Activated T-helper 2 cell treated with anti-CD3 and anti-CD28 coated beads, Interferon-gamma antibody, Interleukin-2, Interleukin-4, amounts not matched to agents 10 μg/mL and 5 μg/mL and 100 μg/mL, durations not matched to agents 14 hours and 24 hours and 36 hours (primary cell): ENCODE results near the gene AMBRA1. TPM values are rescaled to one million over a fixed set of nuclear protein-coding genes. Genes with fewer than 3 reads are reported as not detected.
A peak's percentile ranks its signal among the peaks of the same experiment; 100 is the strongest.
"Not testable (repeated sequence)": the region's sequence is repeated elsewhere in the genome, so short reads cannot be mapped to it uniquely, and the experiment has no call there.

Experiments used
- DNase-seq: peaks from one replicate; pipeline ENCODE4 v3.0.0; 2021; ENCODE audit warnings: low spot score
- H3K27ac Mint-ChIP-seq: one replicate; pipeline ENCODE4 v1.8.0; 2021; ENCODE audit warnings: mixed read lengths
- H3K27me3 Mint-ChIP-seq: one replicate; pipeline ENCODE4 v1.8.0; 2021; ENCODE audit warnings: low read depth, mixed read lengths
- H3K36me3 Mint-ChIP-seq: one replicate; pipeline ENCODE4 v1.8.0; 2021; ENCODE audit warnings: low read depth, mixed read lengths
- H3K4me1 Mint-ChIP-seq: one replicate; pipeline ENCODE4 v1.8.0; 2021; ENCODE audit warnings: low read depth, mixed read lengths
- H3K4me3 Mint-ChIP-seq: one replicate; pipeline ENCODE4 v1.8.0; 2021; ENCODE audit warnings: low read depth, mild to moderate bottlenecking, moderate library complexity, mixed read lengths
- H3K9me3 Mint-ChIP-seq: one replicate; pipeline ENCODE4 v1.8.0; 2021; ENCODE audit warnings: mixed read lengths
- intact Hi-C: fragments of 100-400 bp; cut with micrococcal nuclease; formaldehyde crosslinking; loops from one replicate; pipeline ENCODE4 v1.15.1; 2023
- total RNA-seq: library from RNA; stranded (reverse); gene quantifications from 2 replicates; pipeline ENCODE4 v1.2.3, GENCODE V29; 2022

Gene AMBRA1
- total RNA-seq, 1 donor from 2014 or later: 32.7 TPM

- peaks cover 42% of the 10 kb centered on the region for H3K36me3 Mint-ChIP-seq
- H3K9me3 Mint-ChIP-seq: no peaks in the 10 kb centered on the region
Observed at GRCh38 chr11:46377290-46377689, 216.5 kb downstream of the AMBRA1 start.

GRCh38 chr11:46376258-46377050 is 217.4 kb downstream of the AMBRA1 start:
- Mint-ChIP-seq H3K9me3 (no peaks in the 10 kb centered on the region), H3K27me3 (no peaks in the 10 kb centered on the region), H3K4me3 (no peak overlapping the region), H3K27ac (no peak overlapping the region), H3K4me1 (peaks cover 2% of the 10 kb centered on the region), H3K36me3 (peaks cover 48% of the 10 kb centered on the region)
- intact Hi-C loops: no loop called here
- no peak for DNase-seq

More at GRCh38 chr11:46377290-46377689, 216.5 kb downstream of the AMBRA1 start:
- H3K4me3 Mint-ChIP-seq: no peak overlapping the region
- H3K4me1 Mint-ChIP-seq: peaks cover 5% of the 10 kb centered on the region
- no peak for DNase-seq
- intact Hi-C loops: no loop called here
- H3K27ac Mint-ChIP-seq: no peak overlapping the region
- peaks cover 5% of the 10 kb centered on the region for H3K27me3 Mint-ChIP-seq

- no peak overlapping the region for H3K27ac Mint-ChIP-seq
- no peaks in the 10 kb centered on the region for H3K9me3 Mint-ChIP-seq
- no peak overlapping the region for H3K4me3 Mint-ChIP-seq
- no peak for DNase-seq
- H3K27me3 Mint-ChIP-seq: no peaks in the 10 kb centered on the region
- intact Hi-C loops: no loop called here
- peaks cover 49% of the 10 kb centered on the region for H3K36me3 Mint-ChIP-seq
- H3K4me1 Mint-ChIP-seq: peaks cover 2% of the 10 kb centered on the region
Observed at GRCh38 chr11:46375392-46376101, 218.3 kb downstream of the AMBRA1 start.

- no peaks in the 10 kb centered on the region for H3K9me3 Mint-ChIP-seq
- no peak overlapping the region for H3K4me3 Mint-ChIP-seq
- no peaks in the 10 kb centered on the region for H3K4me1 Mint-ChIP-seq
- intact Hi-C loops: no loop called here
- H3K27ac Mint-ChIP-seq: no peak overlapping the region
- no peak for DNase-seq
- no peaks in the 10 kb centered on the region for H3K27me3 Mint-ChIP-seq
- H3K36me3 Mint-ChIP-seq: peaks cover 55% of the 10 kb centered on the region
Observed at GRCh38 chr11:46374815-46375214, 219.0 kb downstream of the AMBRA1 start.

DNA sequence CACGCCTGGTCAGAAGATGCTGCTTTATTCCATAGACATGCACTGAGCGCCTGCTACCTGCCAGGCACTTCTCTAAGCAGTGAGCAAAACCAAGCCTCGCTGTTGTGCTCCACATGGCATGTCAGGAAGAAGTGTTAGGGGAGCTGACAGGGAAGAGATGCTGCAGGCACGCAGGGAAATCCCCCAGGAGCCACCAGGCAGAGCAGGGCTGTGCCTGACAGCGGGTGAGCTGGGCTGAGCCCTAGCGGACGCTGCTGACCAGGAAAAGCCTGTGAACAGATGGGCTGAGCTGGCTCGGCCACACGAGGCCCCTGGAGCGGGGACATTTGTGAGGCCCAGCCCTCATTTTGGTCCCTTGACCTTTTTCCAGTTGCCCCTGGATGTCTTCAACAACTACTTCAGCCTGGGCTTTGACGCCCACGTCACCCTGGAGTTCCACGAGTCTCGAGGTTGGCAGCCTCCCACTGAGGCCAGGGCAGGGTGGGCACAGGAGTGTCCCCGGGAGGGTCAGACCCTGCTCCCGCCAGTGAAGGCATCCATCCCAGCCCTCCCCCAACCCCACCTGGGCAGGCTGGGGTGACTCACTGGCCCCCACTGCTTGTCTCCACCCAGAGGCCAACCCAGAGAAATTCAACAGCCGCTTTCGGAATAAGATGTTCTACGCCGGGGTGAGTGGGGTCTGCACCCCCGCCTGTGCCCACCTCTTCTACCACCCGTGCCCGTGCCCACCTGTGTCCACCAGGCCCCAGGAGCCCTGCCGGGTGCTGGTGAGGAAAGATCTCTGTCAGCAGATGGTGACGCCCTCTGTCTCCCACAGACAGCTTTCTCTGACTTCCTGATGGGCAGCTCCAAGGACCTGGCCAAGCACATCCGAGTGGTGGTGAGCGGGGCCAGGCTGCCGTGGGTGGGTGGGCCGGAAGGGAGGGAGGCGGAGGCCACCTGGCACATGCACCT is 219.8 kb downstream of the AMBRA1 start:
- H3K27me3 Mint-ChIP-seq: no peaks in the 10 kb centered on the region
- DNase-seq: no peak
- intact Hi-C loops: no loop called here
- no peak overlapping the region for H3K27ac Mint-ChIP-seq
- peaks cover 58% of the 10 kb centered on the region for H3K36me3 Mint-ChIP-seq
- no peak overlapping the region for H3K4me3 Mint-ChIP-seq
- no peaks in the 10 kb centered on the region for H3K9me3 Mint-ChIP-seq
- H3K4me1 Mint-ChIP-seq: no peaks in the 10 kb centered on the region

DNA sequence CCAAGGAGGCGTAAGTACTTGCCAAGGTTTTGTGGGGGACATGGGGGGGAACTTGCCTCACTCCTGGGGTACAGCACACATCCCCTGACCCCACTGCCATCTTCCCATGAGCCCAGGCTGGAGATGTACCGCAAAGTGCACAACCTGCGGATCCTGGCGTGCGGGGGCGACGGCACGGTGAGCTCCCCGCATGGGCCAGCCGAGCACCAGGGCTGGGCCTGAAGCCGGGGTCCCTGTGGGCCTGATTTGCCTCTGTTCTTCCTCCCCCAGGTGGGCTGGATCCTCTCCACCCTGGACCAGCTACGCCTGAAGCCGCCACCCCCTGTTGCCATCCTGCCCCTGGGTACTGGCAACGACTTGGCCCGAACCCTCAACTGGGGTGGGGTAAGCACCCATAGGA is 221.3 kb downstream of the AMBRA1 start:
- H3K9me3 Mint-ChIP-seq, intact Hi-C loops, H3K4me1 Mint-ChIP-seq, H3K4me3 Mint-ChIP-seq, DNase-seq, H3K27ac Mint-ChIP-seq, H3K27me3 Mint-ChIP-seq: not testable (repeated sequence)
- H3K36me3 Mint-ChIP-seq: peaks cover 56% of the 10 kb centered on the region

GRCh38 chr11:46372086-46372485 is 221.7 kb downstream of the AMBRA1 start:
- H3K27me3 Mint-ChIP-seq: no peaks in the 10 kb centered on the region
- no peaks in the 10 kb centered on the region for H3K9me3 Mint-ChIP-seq
- no peak for DNase-seq
- peaks cover 55% of the 10 kb centered on the region for H3K36me3 Mint-ChIP-seq
- H3K4me1 Mint-ChIP-seq: peaks cover 3% of the 10 kb centered on the region
- intact Hi-C loops: no loop called here
- H3K4me3 Mint-ChIP-seq: no peak overlapping the region
- H3K27ac Mint-ChIP-seq: no peak overlapping the region

DNA sequence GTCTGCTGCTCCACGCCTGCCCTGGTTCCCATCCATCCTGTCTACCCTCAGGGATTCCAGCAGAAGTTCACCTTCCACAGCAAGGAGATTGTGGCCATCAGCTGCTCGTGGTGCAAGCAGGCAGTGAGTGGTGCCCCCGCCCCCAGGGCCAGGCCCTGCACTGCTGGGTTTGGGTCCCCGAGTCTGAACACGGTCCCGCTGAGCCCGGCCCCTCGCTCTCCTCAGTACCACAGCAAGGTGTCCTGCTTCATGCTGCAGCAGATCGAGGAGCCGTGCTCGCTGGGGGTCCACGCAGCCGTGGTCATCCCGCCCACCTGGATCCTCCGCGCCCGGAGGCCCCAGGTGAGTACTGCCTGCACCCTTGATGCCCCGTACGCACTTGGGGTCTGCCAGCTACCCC is 222.6 kb downstream of the AMBRA1 start:
- H3K4me3 Mint-ChIP-seq, H3K27ac Mint-ChIP-seq, H3K27me3 Mint-ChIP-seq, intact Hi-C loops, H3K4me1 Mint-ChIP-seq, H3K9me3 Mint-ChIP-seq, DNase-seq: not testable (repeated sequence)
- H3K36me3 Mint-ChIP-seq: peaks cover 46% of the 10 kb centered on the region

DNA sequence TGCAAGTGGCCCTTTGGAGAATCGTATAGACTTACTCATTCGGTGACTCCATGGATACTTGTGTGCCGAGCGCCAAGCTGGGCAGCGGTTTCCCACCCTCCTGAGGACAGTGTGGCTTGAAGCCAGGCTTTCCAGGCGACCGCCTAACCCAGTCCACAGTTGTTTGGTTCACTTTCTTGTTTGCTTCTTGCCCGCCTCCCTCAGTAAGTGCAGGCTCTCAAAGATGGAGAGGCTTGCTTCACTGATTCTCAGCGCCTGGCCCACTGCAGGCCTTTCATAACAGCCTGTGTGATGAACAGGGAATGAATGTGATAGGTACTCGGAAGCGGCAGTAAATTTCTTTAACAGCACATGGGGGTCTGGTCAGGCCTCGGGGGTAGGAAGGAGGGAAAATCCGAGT is 223.6 kb downstream of the AMBRA1 start:
- H3K4me1 Mint-ChIP-seq: peaks cover 4% of the 10 kb centered on the region
- no peak overlapping the region for H3K4me3 Mint-ChIP-seq
- H3K9me3 Mint-ChIP-seq: no peaks in the 10 kb centered on the region
- intact Hi-C loops: no loop called here
- H3K36me3 Mint-ChIP-seq: peaks cover 42% of the 10 kb centered on the region
- no peak for DNase-seq
- no peak overlapping the region for H3K27ac Mint-ChIP-seq
- no peaks in the 10 kb centered on the region for H3K27me3 Mint-ChIP-seq

DNA sequence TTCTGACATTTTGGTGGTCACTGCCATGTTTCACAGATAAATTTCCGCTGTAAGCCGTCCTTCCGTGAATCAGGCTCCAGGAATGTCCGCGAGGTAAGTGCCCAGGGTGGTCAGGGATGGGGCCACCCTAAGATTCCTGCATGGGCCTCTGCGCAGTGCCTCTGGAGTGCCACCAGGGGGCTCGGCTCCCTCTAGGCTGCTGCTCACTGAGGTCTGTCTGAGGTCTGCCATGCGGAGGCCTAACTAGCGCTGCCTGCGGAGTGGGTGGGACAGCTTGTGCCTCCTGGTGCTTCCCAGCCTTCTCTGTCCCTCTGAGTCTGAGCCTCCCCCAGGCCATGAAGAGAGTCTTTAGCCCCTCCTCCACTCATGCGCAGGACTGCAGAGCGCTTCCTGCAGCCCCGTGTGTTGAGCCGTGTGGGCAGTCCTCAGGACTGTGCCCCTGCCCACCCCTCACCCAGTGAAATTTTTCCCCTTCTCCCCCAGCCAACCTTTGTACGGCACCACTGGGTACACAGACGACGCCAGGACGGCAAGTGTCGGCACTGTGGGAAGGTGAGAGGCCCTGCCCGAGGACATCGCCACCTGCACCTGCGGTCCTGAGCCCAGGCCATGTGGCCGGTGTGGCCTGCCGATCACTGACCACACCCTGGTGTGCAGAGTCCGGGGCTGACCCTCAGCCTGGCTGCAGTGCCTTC is 224.2 kb downstream of the AMBRA1 start:
- peaks cover 4% of the 10 kb centered on the region for H3K4me1 Mint-ChIP-seq
- no peaks in the 10 kb centered on the region for H3K9me3 Mint-ChIP-seq
- peaks cover 37% of the 10 kb centered on the region for H3K36me3 Mint-ChIP-seq
- no peak overlapping the region for H3K4me3 Mint-ChIP-seq
- no peaks in the 10 kb centered on the region for H3K27me3 Mint-ChIP-seq
- intact Hi-C loops: no loop called here
- H3K27ac Mint-ChIP-seq: no peak overlapping the region
- DNase-seq: no peak

DNA sequence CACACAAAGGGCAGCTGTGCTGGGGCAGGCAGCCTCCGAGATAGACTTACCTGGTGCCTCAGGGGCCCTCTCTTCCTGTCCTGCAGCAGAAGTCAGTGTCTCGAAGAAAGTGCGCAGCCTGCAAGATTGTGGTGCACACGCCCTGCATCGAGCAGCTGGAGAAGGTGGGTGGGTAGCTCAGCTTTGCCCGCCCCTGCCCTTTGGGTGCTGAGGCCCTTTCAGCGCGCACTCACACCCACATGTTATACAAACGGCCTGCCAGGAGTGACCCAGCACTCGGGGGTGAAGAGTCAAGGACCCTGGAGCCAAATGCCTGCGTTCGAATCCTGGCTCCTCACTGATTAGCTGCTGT is 225.9 kb downstream of the AMBRA1 start:
- Mint-ChIP-seq H3K9me3 (no peaks in the 10 kb centered on the region), H3K4me1 (peaks cover 12% of the 10 kb centered on the region), H3K27ac (no peak overlapping the region), H3K36me3 (peaks cover 38% of the 10 kb centered on the region), H3K27me3 (no peaks in the 10 kb centered on the region), H3K4me3 (no peak overlapping the region)
- intact Hi-C loops: loop anchor here (1.0 kb wide), 1 partner anchor 19 kb away; no protein-coding TSS in a partner anchor
- no peak for DNase-seq

DNA sequence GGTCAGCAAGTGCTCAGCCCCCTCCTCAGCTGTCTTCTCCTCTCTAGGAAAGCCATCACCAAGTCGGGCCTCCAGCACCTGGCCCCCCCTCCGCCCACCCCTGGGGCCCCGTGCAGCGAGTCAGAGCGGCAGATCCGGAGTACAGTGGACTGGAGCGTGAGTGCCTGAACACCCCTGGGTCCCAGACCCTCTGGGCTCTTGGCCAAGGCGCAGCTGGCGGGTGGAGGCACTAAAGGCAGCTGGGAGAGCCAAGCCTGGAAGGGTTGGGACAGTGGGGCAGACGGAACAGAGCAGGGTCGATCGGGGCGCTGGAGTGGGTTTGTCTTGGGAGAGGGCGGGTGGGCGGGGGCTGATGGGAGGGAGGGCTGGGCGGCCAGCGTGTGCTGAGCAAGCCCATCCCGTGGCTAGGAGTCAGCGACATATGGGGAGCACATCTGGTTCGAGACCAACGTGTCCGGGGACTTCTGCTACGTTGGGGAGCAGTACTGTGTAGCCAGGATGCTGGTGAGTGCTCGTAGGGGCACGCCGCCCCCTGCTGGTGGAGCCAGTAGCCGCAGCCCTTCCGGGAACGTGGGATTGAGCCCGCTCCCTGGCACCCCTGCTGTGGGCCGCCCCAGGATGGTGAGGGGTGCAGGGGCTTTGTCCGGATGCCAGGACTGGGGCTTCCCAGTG is 226.4 kb downstream of the AMBRA1 start:
- H3K27me3 Mint-ChIP-seq: no peaks in the 10 kb centered on the region
- H3K4me1 Mint-ChIP-seq: peaks cover 17% of the 10 kb centered on the region
- H3K4me3 Mint-ChIP-seq: no peak overlapping the region
- H3K36me3 Mint-ChIP-seq: peaks cover 36% of the 10 kb centered on the region
- intact Hi-C loops: loop anchor here (1.0 kb wide), 1 partner anchor 18 kb away; no protein-coding TSS in a partner anchor
- H3K27ac Mint-ChIP-seq: no peak overlapping the region
- no peaks in the 10 kb centered on the region for H3K9me3 Mint-ChIP-seq
- DNase-seq: peak; percentile 58
